SJCRH30 (cell line): Measurements from ENCODE around the gene ARHGAP26. TPM values are rescaled to one million over a fixed set of nuclear protein-coding genes. Genes with fewer than 3 reads are reported as not detected.

Source experiments
- DNase-seq, 2 experiments: peaks; one replicate each; pipeline ENCODE4 v3.0.0-alpha.2; 2015 to 2020
- H3K27ac ChIP-seq: fragments of 250-450 bp; sonication (Bioruptor Pico); 2 replicates; pipeline ENCODE4 v1.5.1; 2020; ENCODE audit warnings: mild to moderate bottlenecking, moderate library complexity
- H3K27me3 ChIP-seq: fragments of 250-450 bp; sonication (Bioruptor Pico); 2 replicates; pipeline ENCODE4 v1.5.1; 2020; ENCODE audit warnings: mild to moderate bottlenecking, moderate library complexity
- H3K36me3 ChIP-seq: fragments of 250-450 bp; sonication (Bioruptor Pico); 2 replicates; pipeline ENCODE4 v1.5.1; 2020; ENCODE audit warnings: mild to moderate bottlenecking, moderate library complexity
- H3K4me1 ChIP-seq: fragments of 250-450 bp; sonication (Bioruptor Pico); 2 replicates; pipeline ENCODE4 v1.5.1; 2020; ENCODE audit warnings: mild to moderate bottlenecking, moderate library complexity
- H3K4me3 ChIP-seq: fragments of 250-450 bp; sonication (Bioruptor Pico); 2 replicates; pipeline ENCODE4 v1.5.1; 2020; ENCODE audit warnings: mild to moderate bottlenecking, moderate library complexity
- H3K9me3 ChIP-seq: fragments of 250-450 bp; sonication (Bioruptor Pico); replicated peaks from 2 replicates; pipeline ENCODE4 v1.5.1; 2020; ENCODE audit warnings: mild to moderate bottlenecking, moderate library complexity
- total RNA-seq: library from RNA; depleted of rRNA; stranded (reverse); fragments of >200 nt; shearing (Covaris generic); gene quantifications from 2 replicates; pipeline ENCODE4 v1.2.3, GENCODE V29; 2014

Gene ARHGAP26
- total RNA-seq, 1 experiment from 2014 or later = 16.9 TPM

DNA sequence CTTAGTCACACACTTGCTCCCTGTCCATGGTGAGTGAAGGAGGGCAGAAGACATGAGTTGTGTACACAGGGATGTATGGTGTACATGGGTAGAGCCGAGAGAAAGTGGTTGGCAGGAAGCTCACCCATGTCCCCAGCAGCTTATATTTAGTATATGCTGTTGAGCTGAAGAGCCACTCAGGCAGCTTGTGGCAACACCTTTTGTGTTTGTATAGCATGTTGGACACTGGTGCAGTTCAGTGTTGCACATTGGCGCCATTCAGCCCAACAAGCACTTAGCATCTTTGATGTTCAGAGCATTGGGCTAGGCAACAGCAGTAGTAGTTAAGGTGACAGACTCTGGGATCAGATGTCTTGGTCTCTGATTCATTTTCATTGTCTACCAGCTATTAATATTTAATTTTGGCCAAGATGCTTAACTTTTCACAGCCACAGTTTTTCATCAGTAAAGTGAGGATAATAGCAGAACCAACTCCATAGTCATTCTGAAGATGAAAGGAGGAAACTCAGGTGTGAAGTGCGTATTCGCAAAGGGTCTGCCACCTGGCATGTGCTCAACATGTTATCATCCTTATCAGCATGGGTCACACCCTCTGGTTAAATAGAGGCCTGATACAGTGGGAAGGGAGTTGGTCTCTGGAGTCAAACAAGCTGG is 448.5 kb downstream of the ARHGAP26 start:
- Histone ChIP-seq H3K4me3 (no peak overlapping the region), H3K9me3 (no peaks in the 10 kb centered on the region), H3K27me3 (no peaks in the 10 kb centered on the region), H3K27ac (no peak overlapping the region), H3K4me1 (peaks cover 26% of the 10 kb centered on the region), H3K36me3 (no peaks in the 10 kb centered on the region)
- DNase-seq = no peak

DNA sequence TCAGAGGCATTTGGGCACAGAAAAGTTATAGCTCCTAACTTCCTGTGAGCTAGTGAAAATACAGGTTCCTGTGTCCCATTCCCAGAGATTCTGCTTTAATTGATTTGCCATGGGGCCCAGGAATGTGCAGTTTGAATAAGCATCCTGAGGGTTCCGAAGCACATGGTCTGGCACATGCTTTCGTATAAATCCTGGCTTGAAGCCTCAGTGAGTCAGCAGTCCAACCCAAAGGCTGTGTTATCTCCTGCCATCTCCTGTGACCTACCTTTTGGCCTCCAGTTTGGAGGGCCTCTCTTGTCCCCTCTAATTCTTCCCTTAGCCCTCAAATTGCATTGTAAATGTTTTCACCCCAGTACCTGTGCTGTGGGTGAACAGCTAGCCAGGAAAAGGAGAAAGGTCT is 449.5 kb downstream of the ARHGAP26 start:
- Histone ChIP-seq H3K4me1 (peaks cover 26% of the 10 kb centered on the region), H3K9me3 (no peaks in the 10 kb centered on the region), H3K4me3 (no peak overlapping the region), H3K36me3 (no peaks in the 10 kb centered on the region), H3K27me3 (no peaks in the 10 kb centered on the region), H3K27ac (no peak overlapping the region)
- DNase-seq = no peak

DNA sequence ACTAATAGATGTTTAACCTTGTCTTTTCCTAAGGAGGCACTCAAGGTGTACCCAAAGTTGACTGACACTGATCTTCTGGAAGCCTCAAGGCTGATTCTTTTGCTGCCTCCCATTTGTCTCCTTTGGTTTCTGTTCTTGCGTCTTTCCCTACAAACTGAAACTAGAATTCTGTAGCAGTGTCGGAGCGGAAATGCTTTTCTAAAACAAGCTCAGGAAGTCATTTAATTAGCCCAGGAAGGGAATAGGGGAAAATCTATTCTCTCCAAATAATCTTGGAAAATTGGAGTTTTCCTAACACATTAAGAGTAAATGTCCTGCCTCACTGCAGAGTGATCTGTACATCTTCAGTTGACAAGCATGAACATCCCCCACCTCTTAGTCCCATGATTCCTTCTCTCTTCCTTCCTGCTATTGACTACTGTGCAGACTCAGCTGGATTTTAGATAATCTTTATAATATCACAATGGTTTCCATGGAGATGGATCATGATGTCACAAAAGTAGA is 450.6 kb downstream of the ARHGAP26 start:
- H3K4me3 ChIP-seq = no peak overlapping the region
- H3K27me3 ChIP-seq = no peaks in the 10 kb centered on the region
- H3K9me3 ChIP-seq = no peaks in the 10 kb centered on the region
- peaks cover 28% of the 10 kb centered on the region for H3K4me1 ChIP-seq
- H3K36me3 ChIP-seq = no peaks in the 10 kb centered on the region
- DNase-seq = no peak
- H3K27ac ChIP-seq = no peak overlapping the region

DNA sequence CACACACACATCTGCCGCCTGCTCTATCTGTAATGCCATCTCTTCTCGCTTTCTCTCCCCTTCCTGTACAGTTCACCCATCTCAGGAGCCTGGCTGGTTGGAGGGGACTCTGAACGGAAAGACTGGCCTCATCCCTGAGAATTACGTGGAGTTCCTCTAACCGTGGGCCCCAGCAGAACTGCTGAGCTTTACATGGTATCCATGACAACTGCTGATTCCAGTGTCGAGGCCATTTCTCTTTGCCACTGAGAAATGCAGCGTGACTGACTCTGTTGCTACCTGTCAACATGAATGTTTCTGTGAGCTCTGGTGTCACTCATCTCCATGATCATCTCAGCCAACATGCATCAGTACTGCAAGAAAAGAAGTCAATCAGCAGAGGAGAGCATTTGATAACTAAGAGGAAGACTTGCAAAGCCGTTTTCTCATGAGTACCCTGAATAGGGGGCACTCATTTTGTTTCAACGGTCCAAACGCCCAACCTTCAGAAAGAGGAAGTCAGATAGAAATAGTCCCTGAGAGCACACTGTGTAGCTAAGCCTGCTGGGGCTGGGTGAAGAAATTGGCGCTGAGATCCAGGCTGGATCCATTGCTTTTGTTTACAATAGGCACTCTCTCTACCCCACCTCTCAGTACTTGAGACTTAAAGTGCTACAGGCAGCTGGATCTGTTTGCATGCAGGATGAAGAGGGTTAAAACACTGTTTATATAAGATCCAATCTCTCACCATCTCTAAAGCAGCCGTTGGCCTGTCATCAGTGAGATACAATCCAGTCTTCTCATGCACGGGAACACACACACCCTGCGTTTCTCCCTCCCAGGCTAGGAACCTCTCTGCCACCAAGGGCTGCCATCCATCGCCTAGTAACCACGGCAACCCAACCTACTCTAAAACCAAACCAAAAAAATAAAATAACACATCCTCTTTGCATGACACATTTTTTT is 452.4 kb downstream of the ARHGAP26 start:
- Histone ChIP-seq H3K27me3 (no peaks in the 10 kb centered on the region), H3K27ac (peak overlapping the region; percentile 22), H3K36me3 (no peaks in the 10 kb centered on the region), H3K9me3 (no peaks in the 10 kb centered on the region), H3K4me1 (peaks cover 38% of the 10 kb centered on the region), H3K4me3 (no peak overlapping the region)
- peak; percentile 60 to 76 for DNase-seq

DNA sequence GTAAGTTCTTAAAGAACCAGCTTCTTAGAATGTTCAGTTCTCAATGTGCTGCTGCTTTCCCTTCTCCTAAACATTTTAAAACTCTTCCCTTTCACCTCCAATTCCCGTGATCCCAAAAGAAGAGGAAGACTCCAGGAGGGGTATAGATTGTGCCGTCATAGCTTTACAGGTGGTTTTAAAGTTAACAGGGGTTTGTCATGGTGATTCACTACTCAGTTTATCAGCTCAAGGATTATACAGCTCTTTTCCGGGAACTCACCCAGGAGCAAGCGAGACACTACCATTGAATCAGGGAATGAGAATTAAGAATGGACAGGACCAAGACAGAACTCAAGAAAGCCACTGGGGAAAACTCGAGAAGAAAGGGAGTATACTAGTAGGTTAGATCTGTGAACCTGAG is 454.5 kb downstream of the ARHGAP26 start:
- H3K9me3 ChIP-seq = no peaks in the 10 kb centered on the region
- no peak overlapping the region for H3K27ac ChIP-seq
- DNase-seq = no peak
- H3K27me3 ChIP-seq = no peaks in the 10 kb centered on the region
- H3K4me1 ChIP-seq = peaks cover 32% of the 10 kb centered on the region
- no peak overlapping the region for H3K4me3 ChIP-seq
- no peaks in the 10 kb centered on the region for H3K36me3 ChIP-seq

DNA sequence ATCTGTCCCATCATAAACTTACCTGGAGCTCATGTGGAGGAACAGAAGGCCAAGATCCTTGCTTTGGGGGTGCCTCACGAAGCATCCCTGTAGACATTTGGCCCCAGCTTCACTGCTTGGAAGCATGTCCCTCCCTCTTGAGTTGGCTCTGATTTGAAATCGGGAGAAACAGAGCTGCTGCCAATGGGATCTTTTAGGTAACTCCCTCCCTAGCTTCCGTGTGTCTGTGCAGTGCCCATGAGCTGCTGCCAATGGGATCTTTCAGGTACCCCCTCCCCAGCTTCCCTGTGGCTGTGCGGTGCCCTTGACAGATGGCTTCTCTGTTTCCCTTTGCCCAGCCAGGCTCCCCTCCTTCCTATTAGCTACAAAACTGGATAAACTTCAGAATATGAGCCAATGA is 455.3 kb downstream of the ARHGAP26 start:
- H3K27me3 ChIP-seq = no peaks in the 10 kb centered on the region
- H3K9me3 ChIP-seq = no peaks in the 10 kb centered on the region
- H3K4me1 ChIP-seq = peaks cover 32% of the 10 kb centered on the region
- H3K4me3 ChIP-seq = no peak overlapping the region
- no peak overlapping the region for H3K27ac ChIP-seq
- no peak for DNase-seq
- H3K36me3 ChIP-seq = no peaks in the 10 kb centered on the region

DNA sequence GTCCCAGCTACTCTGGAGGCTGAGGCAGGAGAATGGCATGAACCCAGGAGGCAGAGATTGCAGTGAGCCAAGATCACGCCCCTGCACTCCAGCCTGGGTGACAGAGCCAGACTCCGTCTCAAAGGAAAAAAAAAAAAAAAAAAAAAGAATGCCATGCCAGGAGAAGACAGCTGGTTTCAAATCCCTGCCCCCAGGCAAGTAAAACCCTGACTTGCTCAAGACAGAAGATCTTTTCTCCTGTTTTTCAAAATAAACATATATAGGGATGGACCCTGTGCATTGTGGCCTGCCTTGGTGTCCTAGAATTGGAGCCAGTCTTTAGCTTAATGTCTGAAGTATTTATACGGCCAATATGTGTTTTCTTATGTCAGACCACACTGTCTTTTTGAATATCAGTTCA is 456.2 kb downstream of the ARHGAP26 start:
- H3K27ac ChIP-seq = no peak overlapping the region; the same call in 1 of the 2 replicates
- no peaks in the 10 kb centered on the region for H3K27me3 ChIP-seq
- no peaks in the 10 kb centered on the region for H3K9me3 ChIP-seq
- H3K36me3 ChIP-seq = no peaks in the 10 kb centered on the region
- peak; percentile 72 to 78 for DNase-seq
- H3K4me3 ChIP-seq = no peak overlapping the region
- peaks cover 37% of the 10 kb centered on the region for H3K4me1 ChIP-seq

DNA sequence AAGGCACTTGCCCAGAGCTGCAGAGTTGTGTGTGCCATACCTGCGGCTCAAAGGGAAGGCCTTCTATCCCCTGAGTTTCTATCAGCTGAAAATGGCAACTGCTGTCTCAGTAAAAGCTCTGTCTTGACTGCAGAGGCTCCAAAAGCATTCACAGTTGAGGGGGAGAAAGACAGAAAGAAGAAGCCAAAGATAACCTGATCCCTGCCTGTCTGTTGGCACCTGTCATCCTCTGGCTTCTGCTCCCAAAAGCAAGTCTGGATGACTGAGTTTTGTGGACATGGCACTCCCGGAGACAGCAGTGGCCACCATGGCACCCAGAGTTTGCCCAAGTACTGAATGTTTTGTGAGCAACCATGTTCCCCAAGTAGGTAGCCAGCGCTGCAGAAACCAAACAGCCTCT is 456.7 kb downstream of the ARHGAP26 start:
- no peaks in the 10 kb centered on the region for H3K9me3 ChIP-seq
- no peak overlapping the region for H3K4me3 ChIP-seq
- no peaks in the 10 kb centered on the region for H3K27me3 ChIP-seq
- no peak overlapping the region; the same call in 1 of the 2 replicates for H3K27ac ChIP-seq
- H3K4me1 ChIP-seq = peaks cover 40% of the 10 kb centered on the region
- peak in 1 of 2 experiments; percentile 30 for DNase-seq
- H3K36me3 ChIP-seq = no peaks in the 10 kb centered on the region

DNA sequence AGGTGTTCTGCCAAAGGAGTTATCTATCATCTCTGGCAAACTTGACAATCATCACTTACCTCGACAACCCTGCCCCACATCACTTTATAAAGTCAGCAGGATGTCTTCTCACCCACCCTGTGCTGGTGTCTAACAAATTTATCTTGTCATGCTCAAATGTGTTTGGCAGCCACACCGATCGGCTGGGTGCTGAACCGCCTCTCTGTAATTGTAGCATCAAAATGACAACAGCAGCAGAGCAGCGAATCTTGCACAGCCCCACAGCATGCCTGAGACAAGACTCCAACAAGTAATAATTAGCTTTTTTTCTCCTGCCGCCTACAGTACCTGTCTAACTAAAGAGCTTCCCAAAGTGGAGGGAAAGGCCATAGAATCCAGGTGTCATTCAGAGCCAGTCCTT is 457.1 kb downstream of the ARHGAP26 start:
- Histone ChIP-seq H3K27ac (no peak overlapping the region), H3K27me3 (no peaks in the 10 kb centered on the region), H3K36me3 (no peaks in the 10 kb centered on the region), H3K4me3 (no peak overlapping the region), H3K4me1 (peaks cover 36% of the 10 kb centered on the region), H3K9me3 (no peaks in the 10 kb centered on the region)
- no peak for DNase-seq

DNA sequence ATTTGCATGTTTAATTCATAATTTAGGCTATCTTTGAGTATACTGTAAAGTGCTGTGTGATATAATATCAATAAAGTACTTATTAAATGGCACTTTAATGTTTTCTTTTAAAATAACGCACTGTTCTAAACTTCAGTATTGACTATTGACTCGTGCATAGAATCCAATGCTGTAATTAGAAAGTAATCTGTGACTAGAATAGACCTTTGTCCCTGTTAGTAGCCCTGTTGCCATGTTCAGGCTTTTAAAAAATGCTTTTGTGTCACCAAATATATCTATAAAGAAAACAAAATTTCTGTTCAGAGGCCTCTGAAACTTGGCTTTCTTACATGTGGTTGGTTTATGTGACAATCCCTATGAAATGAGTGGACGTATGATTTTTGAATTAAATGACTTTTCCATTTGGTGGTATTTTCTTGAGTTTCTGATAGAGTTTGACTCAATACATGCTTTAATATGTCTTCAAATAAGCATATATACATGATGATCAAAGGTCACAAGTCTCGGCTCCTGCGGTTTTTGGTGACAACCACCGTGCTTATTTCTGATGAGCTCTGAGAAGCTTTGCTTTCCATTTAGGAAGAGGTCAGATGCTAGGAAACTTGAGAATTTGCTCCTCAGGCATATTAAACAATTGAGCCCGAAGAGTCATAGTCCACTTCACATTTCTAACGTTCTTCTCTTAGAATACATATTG is 458.6 kb downstream of the ARHGAP26 start:
- Histone ChIP-seq H3K27me3 (no peaks in the 10 kb centered on the region), H3K27ac (no peak overlapping the region), H3K9me3 (no peaks in the 10 kb centered on the region), H3K4me3 (no peak overlapping the region), H3K4me1 (peaks cover 23% of the 10 kb centered on the region), H3K36me3 (no peaks in the 10 kb centered on the region)
- no peak for DNase-seq

DNA sequence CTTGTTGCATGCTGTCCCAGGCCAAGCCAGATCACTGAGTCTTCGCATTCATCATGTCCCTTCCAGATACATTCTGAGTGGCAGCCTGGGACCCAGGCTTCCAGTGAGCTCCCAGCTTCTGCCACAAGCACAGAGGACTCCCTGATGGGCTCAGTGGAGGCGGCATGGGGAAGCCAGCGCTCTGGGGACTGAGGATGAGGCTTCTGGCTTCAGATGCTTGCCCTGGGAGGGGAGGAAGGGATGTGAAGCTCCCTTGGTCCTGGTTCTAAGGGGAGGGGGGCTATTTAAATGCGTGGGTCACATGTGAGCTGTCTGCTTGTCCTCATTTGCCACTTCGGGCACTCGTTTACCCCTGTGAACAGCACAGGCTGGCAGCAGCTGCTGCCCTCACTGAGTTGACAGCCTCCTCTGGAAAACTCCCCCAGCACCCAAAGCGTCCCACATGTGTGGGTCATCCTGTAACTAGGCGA is 459.3 kb downstream of the ARHGAP26 start:
- DNase-seq = no peak
- Histone ChIP-seq H3K4me3 (no peak overlapping the region), H3K27ac (no peak overlapping the region), H3K27me3 (no peaks in the 10 kb centered on the region), H3K4me1 (peaks cover 23% of the 10 kb centered on the region), H3K9me3 (no peaks in the 10 kb centered on the region), H3K36me3 (no peaks in the 10 kb centered on the region)

DNA sequence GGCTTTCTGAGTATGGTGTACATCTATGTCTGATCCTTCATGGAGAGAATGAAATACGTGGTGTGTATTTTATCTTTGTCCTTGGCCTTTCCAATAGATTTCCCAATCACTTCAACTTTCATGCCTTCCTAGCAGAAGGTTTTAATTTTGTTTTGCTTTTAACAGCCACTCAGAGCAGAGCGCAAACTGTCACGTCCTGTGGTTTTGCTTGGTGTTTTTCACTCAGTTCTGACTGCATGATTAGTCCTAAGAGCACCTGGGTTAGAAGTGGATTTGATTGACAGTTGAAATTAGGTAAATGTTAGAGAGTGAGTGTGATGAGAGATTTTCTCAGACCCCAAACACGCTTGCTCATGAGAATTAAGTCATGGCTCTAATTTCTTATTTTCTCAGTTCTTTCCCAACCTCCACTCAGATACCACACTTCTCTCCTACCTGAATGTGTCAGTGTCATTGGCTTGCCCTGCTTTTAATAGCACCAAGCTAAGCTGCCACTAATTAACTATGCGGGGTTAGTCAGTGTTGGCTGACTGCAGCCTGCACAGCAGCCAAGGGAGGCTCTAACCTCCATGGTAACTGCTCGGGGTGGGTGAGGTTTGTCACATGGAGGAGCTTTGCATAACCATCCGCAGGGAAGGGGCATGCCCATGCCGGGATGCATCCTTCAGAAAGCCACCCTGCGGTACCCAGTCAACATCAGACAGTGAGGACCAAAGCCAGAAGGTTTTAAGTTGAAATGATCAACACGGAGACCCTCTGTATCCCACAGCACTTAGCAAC is 459.9 kb downstream of the ARHGAP26 start:
- no peak overlapping the region for H3K4me3 ChIP-seq
- no peaks in the 10 kb centered on the region for H3K9me3 ChIP-seq
- no peaks in the 10 kb centered on the region for H3K36me3 ChIP-seq
- H3K27me3 ChIP-seq = no peaks in the 10 kb centered on the region
- DNase-seq = no peak
- peaks cover 23% of the 10 kb centered on the region for H3K4me1 ChIP-seq
- H3K27ac ChIP-seq = no peak overlapping the region

DNA sequence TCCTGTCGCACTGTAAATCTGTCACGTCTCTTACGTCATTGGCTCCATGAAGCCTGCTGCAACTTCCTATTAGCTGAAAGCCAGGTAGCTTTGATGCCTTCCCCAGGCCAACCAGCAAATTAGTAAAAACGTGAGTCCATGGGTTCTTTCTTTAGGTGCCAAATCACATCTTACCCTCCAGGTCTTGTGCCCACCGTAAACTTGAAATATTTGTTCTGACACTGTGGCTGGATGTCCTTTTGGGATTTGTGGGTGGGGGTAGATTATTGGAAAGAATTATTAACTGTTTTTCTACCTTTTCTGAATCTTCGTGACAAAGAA is 460.5 kb downstream of the ARHGAP26 start:
- no peaks in the 10 kb centered on the region for H3K36me3 ChIP-seq
- no peak for DNase-seq
- peaks cover 23% of the 10 kb centered on the region for H3K4me1 ChIP-seq
- H3K27ac ChIP-seq = no peak overlapping the region
- no peaks in the 10 kb centered on the region for H3K27me3 ChIP-seq
- H3K9me3 ChIP-seq = no peaks in the 10 kb centered on the region
- no peak overlapping the region for H3K4me3 ChIP-seq

DNA sequence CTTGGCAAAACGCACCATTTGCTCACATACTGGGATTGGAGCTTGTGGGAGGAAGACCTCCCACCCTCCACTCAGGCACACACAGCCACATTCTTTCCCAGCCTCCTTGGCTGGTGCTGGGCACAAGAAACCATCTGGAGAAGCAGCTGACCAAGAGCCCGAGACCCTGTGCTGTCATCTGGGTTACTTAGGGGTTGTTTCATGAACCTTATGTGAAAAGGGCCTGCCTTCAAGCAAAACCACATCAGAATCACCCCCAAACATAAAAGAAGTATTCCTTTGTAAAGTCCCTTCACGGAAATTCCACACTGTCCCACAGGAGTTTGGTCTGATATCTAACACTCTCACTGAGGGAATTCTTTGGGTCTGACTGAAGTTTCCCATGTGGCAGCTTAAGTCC is 461.2 kb downstream of the ARHGAP26 start:
- Histone ChIP-seq H3K27me3 (no peaks in the 10 kb centered on the region), H3K36me3 (no peaks in the 10 kb centered on the region), H3K27ac (no peak overlapping the region), H3K9me3 (no peaks in the 10 kb centered on the region), H3K4me3 (no peak overlapping the region), H3K4me1 (peaks cover 15% of the 10 kb centered on the region)
- peak in 1 of 2 experiments; percentile 34 for DNase-seq
